NCI-H187 treated with DMSO at 0.1 percent for 48 hours (cell line): ENCODE results near the gene ZSCAN21.

Source experiments
- DNase-seq: peaks from one replicate; lab custom pipeline; 2025; lab: John Stamatoyannopoulos, UW

The ZSCAN21 gene

GRCh38 chr7:100100420-100101015 is 50.9 kb downstream of the ZSCAN21 start:
- peak; percentile 60 for DNase-seq

- peak; percentile 95 for DNase-seq
Measured at GRCh38 chr7:100101016-100101862, 51.7 kb downstream of the ZSCAN21 start, which contains the start of the genes AP4M1 and MCM7. Gene AP4M1, plus strand, starts transcription at chr7:100101643. Its CDS starts 72 bp downstream, at chr7:100101715. Gene MCM7, minus strand, starts transcription at chr7:100101397. Its CDS starts 103 bp downstream, at chr7:100101294.

- DNase-seq, result no peak
Measured at GRCh38 chr7:100102950-100103840, 53.6 kb downstream of the ZSCAN21 start.

- no peak for DNase-seq
Measured at GRCh38 chr7:100105534-100105933, 56.0 kb downstream of the ZSCAN21 start.

DNA sequence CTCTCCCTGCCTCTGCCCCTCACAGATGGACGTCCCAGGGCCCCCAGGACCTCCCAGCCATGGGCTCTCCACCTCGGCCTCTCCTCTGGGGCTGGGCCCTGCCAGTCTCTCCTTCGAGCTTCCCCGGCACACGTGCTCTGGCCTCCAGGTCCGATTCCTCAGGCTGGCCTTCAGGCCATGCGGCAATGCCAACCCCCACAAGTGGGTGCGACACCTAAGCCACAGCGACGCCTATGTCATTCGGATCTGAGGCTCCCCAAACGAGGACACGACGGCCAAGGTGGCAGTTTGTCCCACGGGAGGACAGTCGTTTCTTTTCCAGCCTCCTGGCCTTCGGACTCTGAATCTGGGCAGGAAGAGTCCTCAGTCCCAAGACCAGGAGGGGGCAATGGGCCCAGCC is 57.1 kb downstream of the ZSCAN21 start:
- DNase-seq, result no peak

- DNase-seq, result no peak
Measured at GRCh38 chr7:100107125-100107737, 57.7 kb downstream of the ZSCAN21 start.

GRCh38 chr7:100107890-100108289 is 58.3 kb downstream of the ZSCAN21 start:
- no peak for DNase-seq

DNA sequence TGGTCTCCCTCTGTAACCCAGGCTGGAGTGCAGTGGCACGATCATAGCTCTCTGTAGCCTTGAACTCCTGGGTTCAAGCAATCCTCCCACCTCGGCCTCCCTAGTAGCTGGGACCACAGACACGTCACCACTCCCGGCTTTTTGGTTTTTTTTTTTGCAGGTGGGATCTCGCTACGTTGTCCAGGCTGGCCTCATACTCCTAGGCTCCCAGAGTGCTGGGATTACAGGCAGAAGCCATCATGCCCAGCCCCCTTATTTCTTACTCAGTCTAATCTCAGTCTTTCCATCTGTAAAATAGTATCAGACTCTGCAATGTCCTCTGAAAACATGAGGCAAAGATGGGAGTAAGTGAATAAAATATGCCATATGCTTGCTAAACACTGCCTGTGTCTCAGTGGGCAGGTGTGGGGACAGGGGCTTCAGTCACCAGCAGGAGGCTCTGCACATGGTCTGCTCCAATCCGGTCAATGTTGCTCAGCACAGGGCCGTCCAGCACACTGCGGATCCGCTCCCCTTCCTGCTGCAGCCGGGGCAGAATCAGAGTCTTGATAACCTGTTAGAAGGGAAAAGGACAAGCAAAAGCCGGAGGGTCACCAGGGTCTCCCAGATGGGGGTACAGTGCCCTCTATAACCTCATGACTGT is 60.1 kb downstream of the ZSCAN21 start:
- no peak for DNase-seq

- no peak for DNase-seq
Measured at GRCh38 chr7:100111156-100111555, 61.6 kb downstream of the ZSCAN21 start.

GRCh38 chr7:100111914-100112313 is 62.3 kb downstream of the ZSCAN21 start:
- no peak for DNase-seq
